Muscle of arm (tissue), 12 donors: ENCODE results near the gene CIB1. TPM values are rescaled to one million over a fixed set of nuclear protein-coding genes. Genes with fewer than 3 reads are reported as not detected.
"Not testable (repeated sequence)": the region's sequence is repeated elsewhere in the genome, so short reads cannot be mapped to it uniquely, and the experiment has no call there.

ENCODE experiments used
- DNase-seq: peaks from one replicate; pipeline ENCODE4 v3.0.0-alpha.2; 2013
- polyA plus RNA-seq, 12 donors: library from polyadenylated mRNA; unstranded; fragments of 120-200 nt; gene quantifications; one replicate each; pipeline ENCODE4 v1.2.1, GENCODE V29; 2013; ENCODE audit not compliant: insufficient read length in 12 of 12

CIB1 gene
- polyA plus RNA-seq, 12 donors, result 18.9 to 32.1 (median 21.9) TPM; not detected in 1

DNA sequence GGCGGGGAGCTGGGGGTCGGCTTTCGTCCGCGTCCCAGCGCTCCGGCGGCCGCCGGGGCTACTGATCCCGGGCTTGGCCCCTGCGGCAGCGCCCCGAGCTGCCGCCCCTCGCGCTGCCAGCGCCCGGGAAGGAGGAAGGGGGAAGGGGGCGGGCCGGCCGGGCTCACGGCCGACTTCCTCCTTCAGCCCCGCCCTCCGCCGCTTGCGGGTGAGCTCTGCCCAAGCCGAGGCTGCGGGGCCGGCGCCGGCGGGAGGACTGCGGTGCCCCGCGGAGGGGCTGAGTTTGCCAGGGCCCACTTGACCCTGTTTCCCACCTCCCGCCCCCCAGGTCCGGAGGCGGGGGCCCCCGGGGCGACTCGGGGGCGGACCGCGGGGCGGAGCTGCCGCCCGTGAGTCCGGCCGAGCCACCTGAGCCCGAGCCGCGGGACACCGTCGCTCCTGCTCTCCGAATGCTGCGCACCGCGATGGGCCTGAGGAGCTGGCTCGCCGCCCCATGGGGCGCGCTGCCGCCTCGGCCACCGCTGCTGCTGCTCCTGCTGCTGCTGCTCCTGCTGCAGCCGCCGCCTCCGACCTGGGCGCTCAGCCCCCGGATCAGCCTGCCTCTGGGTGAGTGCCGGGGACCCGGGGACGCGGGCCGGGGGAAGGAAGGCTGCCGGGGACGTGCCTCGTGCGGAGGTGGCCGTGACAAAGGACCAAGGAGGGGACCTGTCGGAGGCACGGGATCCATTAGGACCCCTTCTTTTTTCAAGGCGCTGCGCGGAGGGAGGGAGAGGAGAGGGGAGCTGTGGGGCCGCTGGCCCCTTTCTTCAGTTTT, 32.4 kb downstream of the CIB1 start, which contains the start of gene SEMA4B:
TSS of gene SEMA4B (plus strand) at position 201 of the 814 bp plus-strand sequence. CDS start at position 450, 249 bp downstream.
- DNase-seq, result peak; percentile 49

DNA sequence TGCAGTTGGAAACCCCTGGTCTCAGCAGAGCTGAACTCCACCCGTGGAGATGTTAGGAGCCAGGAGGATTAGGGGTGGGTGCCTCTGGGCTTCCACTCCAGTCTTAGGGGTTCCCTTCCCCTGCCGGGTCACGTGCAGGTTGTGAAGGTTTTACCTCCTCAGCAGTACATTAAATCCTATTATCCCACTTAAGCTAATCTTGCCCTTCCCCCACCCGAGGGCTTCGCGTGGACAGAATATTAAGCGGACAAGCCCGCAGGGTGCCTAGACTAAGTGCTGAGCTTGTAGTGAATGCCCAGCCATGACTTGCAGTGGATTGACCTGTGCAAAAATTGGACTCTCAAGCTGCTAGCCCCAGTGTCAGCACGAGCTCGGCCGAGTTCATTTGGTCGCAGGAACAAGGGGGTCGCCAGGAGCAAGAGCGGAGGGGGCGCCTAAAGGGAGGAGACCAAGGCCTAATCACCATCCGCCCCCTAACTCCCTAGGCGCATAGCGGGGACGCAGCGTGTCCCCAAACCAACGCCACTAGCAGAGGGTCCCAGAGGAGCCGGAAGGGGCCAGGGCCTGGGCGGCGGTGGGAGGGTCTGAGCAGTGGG, 33.1 kb downstream of the CIB1 start:
- DNase-seq, result no peak

DNA sequence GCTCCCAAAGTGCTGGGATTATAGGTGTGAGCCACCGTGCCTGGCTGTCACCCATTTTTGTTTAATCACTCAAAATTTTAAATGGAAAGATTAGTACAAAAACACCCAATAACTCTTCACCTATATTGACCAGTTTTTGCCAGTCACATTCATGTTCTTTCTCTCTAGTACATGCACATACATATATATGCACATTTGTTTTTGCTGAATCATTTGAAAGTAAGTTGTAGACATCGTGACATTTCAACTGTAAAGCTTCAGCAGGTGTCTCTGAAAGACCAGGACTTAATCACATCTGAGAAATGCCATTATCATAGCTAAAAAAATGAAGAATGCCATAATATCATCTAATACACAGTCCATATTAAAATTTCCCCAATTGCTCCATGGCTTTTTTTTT, 39.1 kb downstream of the CIB1 start:
- no peak for DNase-seq

DNA sequence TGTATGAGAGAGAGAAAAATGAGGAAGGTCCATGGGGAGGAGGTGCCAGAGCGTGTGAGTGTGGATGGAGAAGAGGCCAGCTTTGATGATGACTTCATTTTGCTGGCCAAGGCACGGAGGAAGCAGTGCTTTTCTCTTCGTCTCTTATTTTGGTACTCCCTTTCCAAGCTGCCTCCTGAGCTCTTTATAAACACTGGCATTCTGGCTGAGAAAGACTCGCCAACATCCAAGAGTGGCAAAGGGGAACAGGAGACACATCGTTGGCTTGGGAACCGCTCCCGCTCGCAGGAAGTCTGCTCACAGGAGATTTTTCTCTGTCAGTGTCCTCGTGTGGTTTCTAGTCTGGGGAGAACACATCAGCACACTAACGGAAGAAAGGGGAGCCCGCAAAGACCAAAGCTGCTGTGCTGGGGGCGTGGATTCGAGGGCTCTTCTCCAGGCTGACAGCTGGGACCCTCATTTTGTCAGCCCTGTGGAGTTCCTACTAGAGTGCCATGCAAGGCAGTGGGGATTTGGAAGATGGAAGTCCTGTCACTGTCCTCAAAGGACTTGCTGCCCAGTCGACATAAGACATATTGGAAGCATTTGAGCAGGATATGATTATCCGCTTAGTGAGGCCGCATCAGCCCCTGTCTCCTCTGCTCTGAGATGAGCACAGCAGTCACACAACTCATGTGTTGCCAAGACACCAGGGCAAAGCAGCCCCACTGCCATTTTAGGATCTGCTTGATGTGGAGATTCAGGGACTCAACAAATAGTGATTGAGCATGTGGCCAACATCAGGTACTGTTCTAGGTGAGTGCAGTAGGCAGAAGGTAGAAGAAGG, 40.6 kb downstream of the CIB1 start:
- no peak for DNase-seq

DNA sequence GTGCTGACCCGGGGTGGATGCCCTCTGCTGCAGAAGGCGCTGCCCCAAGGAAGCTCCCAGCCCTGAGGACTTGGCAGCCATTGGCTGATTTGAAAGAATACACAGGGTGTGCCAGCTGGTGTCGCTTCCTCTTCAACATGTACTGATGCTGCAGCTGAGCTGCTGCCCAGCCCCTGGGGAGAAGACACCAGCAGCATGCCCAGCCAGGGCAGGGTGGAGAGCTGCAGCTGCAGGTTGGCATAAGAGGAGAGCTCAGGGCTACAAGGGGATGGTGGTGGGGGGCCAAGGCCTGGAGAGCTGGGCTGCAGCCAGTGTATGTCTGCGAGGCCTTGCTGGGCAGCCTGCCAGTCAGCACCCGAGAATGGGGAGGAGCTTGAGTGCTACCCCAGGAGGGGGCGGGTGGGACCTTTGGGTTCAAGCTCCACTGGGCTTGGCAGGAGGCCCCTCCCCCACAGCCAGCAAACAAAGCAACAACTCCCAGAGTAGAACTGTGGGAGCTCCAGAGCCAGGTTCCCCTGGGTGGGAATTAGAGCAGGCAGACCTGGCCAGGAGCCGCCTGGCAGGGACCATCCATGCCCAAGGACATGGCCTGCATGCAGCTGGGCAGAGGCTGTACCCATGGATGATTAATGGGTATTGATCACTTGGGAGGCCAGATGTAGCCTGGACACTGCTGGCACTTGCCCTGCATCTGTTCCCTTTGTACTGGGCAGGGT, 41.8 kb downstream of the CIB1 start:
- DNase-seq, result no peak

DNA sequence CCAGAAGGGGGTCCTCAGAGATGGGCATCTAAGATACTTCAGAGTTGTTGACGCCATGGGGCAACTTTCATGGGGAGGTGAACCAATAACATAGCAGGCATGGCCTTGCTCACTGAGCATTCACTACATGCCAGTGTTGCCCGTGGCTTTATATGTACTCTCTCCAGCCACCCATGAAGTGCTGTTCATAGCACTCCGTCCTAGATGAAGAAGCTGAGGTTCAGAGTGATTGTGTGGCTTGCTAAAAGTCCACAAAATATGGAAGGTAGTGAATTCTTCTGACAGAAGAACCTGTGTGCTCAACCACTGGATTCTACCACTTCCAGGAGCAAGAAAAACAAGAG, 42.4 kb downstream of the CIB1 start:
- no peak for DNase-seq

DNA sequence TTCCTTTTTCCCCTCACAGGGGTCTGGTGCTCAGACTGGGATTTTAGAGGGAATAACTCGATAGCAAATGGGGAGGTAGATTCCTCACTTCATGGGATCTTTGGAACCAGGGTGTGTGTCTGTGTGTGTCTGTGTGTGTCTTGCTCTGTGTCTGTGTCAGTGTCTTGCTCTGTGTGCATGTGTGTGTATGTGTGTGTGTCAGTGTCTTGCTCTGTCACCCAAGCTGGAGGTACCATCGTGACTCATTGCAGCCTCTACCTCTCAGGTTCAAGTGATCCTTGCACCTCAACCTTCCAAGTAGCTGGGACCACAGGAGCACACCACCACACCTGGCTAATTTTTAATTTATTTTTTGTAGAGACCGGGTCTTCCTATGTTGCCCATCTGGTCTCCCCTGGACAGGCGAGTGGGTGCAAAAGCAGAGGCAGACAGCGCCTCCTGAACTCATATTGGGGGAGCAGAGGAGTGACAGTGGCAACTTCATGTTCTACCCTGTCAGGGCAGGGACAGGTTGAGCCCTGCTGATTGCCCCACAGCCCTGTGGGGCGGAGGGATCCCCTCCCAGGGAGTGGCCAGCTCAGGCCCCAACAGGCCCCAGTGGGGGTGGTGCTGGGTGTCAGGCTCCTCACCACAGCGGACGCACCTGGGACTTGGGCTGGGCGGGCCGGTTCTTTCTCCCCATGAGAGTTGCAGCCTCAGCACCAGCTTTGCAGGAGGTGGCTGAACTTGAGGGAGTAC, 43.0 kb downstream of the CIB1 start:
- no peak for DNase-seq

DNA sequence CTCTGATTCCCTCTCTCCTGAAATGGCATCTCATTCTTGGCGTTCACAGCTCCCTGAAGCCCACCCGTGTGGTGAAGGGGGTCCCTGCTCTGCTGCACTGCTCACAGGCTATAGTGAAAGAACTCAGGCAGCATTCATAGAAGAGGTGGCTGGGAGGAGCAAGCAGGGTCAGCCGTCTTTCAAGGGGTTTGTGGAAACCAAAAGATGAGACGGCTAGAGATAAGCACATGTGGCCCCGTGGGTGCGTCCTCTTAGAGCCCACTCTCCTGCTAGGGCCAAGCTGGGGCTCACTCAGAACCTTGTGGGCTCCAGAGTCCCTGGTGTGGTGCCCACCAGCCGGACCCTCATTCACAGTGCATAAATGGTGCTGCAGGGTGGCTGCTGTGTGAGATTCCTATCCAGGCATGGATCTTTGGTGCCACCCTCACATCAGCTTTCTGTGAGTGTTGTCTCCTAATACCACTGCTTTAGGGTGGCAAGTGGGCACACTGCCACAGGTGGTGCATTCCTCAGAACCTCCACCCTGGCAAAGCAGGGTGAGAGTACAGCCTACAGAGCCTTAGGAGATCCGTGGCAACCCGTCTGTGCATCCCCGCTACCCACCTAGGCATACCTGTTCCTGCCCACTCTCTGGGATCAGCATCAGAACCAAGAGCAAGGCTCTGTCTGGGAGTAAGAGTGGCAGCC, 43.8 kb downstream of the CIB1 start:
- DNase-seq, result no peak

DNA sequence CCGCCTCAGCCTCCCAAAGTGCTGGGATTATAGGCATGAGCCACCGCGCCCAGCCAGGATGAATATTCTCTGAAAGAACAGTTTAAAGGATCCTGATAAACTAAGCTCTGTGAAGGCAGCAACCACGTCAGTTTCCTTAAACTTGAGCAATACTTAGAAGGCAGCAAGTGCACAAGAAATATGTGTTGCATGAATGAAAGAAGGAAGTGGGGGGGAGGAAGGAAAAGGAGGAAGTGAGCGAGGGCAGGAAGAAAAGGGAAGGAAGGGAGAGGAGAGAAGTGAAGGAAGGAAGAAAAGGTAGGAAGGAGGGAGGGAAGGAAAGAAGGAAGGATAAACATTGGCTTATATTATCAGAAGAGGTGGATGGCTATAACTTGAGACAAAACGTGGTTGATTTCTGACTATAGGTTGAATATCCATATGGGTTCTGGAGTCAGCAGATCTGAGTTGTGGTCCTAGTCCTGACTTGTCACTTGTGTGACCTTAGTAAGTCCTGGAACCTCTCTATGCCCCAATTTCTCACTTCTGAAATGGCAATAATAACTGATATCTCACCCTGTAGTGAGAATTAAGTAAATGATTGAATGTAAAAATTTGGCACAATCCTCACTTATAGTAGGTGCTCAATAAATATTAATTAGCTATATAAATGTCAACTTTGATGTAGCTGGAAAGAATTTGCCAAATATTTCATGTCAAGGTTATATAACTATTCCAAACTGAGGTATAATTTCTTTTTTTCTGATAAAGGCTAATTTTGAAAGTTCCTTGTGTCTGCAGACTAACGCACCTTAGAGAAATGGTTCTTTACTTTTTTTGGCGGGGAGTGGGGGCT, 44.6 kb downstream of the CIB1 start:
- DNase-seq, result no peak

DNA sequence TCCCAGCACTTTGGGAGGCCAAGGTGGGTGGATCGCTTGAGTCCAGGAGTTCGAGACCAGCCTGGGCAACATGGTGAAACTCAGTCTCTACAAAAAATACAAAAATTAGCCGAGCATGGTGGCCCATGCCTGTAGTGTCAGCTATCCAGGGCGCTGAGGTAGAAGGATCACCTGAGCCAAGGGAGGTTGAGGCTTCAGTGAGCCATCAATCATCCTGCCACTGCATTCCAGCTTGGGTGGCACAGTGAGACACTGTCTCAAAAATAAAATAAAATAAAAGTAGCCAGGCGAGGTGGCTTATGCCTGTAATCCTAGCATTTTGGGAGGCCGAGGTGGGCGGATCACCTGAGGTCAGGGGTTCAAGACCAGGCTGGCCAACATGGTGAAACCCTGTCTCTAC, 45.7 kb downstream of the CIB1 start:
- DNase-seq, result not testable (repeated sequence)

DNA sequence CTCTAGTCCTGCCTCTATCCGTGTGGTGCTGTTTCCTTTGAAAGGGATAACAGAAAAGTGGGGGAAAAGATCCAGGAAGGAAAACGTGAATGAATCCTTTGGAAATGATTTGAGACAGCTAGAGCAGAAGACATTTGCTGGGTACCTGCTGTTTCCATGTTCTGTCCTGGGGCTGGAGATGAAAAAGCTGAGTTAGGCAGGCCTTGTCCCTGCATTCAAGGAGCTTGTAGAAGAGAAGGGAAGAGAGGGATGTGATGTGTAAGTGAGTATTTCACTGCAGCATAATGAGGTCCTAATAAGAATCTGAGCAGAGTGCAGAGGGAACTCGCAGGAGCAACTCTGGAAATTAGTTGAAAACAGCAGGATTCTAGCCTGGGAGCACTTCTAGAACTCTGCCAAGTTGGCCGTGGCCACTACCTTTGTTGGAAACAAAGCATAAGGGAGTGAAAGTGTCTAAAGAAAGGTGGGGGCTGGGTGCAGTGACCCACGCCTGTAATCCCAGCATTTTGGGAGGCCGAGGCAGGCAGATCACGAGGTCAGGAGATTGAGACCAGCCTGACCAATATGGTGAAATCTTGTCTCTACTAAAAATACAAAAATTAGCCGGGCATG, 46.4 kb downstream of the CIB1 start:
- no peak for DNase-seq

DNA sequence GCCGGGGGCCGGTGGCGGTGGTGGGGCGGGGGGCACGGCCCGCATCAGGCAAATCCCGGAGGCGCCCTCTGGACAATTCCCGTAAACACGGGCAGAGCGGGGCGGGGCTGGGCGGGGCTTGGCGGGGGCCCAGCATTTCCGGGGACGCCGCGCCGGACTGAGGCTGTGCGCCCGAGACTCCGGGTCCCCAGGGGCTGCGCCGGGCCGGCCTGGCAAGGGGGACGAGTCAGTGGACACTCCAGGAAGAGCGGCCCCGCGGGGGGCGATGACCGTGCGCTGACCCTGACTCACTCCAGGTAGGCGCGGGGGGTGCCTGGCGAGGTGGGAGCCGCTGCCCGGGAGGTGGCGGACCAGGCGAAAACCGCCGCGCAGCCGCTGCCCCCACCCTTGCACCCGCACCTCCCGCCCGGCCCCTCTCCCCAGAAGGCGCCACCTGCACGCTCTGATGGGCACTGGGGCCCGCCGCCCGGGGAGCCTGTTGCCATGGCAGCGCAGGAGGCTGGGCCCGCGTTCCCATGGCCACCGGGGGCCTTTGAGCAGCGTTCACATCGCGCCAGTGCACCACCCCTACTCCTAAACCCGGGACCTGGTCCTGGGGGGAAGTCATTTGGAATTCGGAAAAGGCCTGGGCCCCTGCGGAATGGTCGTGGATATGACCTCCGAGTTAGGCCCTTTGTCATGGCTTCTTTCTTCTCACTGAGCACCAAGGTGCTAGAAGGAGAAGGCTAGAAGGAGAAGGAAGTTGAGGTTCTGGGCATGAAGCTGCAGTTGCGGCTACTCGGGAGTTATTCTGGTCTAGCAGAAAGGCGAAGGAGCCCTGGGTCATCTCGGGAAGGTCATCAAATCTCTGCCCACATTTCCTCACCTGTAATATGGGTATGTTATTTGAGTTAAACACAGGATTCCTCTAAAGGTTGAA, 48.7 kb downstream of the CIB1 start:
- no peak for DNase-seq

DNA sequence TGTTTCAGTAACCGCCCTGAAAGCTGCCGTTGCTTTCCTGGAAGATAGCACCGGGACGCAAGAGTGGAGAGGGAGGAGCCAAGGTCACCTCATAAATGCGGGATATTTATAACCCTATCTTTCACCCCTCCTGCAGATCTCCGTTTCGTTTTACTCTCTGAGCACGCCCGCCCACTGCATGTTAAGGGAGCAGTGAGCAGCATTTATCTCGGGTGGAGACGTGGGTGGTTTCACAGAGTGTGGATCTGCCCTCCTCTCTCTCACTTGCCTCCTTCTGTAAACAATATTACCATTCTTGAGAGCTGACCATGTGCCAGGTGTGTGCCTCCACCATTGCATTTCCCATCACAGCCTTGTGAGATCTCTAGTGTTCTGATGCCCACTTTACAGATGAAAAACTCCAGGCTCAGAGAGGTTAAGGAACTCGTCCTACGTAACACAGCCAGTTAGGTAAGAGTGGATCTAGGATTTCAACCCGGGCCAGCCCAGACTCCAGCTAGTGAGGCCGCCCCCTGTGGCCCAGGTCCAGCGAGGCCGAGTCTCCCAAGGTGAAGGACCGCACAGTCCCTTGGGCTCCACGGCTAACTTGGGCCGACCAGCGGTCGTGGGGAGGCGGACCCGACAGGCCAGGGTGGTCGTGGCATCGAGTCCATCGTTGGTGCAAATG, 49.5 kb downstream of the CIB1 start:
- DNase-seq, result no peak

DNA sequence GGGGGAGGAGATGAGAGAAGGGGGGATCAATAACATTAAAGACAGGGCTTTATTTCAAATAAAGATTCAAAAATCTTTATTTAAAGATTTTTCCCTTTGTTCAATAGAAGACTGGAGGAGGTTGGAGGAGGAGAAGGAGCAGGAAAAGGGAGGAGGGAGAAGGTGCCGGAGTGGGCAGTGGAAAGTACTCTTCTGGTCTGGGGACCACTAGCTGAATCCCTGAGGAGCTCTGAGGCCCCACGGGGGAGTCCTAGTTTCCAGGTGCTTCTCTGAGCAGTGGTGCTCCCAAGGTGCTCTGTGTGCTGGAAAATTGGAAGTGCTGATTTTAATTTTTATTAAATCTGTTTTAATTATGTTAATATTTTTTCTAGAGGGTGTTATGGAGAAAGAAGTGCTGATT, 52.0 kb downstream of the CIB1 start:
- DNase-seq, result no peak
